Osteoblast (primary cell): Measurements from ENCODE around the gene KLKB1. TPM values are rescaled to one million over a fixed set of nuclear protein-coding genes. Genes with fewer than 3 reads are reported as not detected.
"Not testable (repeated sequence)": the region's sequence is repeated elsewhere in the genome, so short reads cannot be mapped to it uniquely, and the experiment has no call there.

Experiments used
- DNase-seq: peaks from one replicate; pipeline ENCODE4 v3.0.0; 2011; ENCODE audit warnings: low spot score, mixed read lengths; ENCODE audit not compliant: insufficient read length; ENCODE audit errors: missing footprints
- H2AFZ ChIP-seq: 2 replicates; pipeline ENCODE4 v1.6.0; 2011; ENCODE audit warnings: mild to moderate bottlenecking, low read length
- H3K27ac ChIP-seq: 2 replicates; pipeline ENCODE4 v1.5.1; 2011; ENCODE audit warnings: mild to moderate bottlenecking, low read depth, low read length, moderate library complexity
- H3K27me3 ChIP-seq: 2 replicates; pipeline ENCODE4 v1.6.0; 2012; ENCODE audit warnings: mild to moderate bottlenecking, control low read depth, inconsistent platforms, low read length, moderate library complexity; ENCODE audit not compliant: insufficient read depth
- H3K36me3 ChIP-seq: 2 replicates; pipeline ENCODE4 v1.5.1; 2011; ENCODE audit warnings: mild to moderate bottlenecking, low read length, control low read depth, moderate library complexity; ENCODE audit not compliant: insufficient read depth
- H3K4me1 ChIP-seq: 2 replicates; pipeline ENCODE4 v1.5.1; 2011; ENCODE audit warnings: mild to moderate bottlenecking, low read length, control low read depth, moderate library complexity; ENCODE audit not compliant: insufficient read depth
- H3K4me2 ChIP-seq: 2 replicates; pipeline ENCODE4 v1.6.0; 2011; ENCODE audit warnings: mild to moderate bottlenecking, low read length; ENCODE audit not compliant: insufficient read depth
- H3K4me3 ChIP-seq: fragments of 200-600 bp; sonication (generic); 3 replicates; pipeline ENCODE4 v1.5.1; 2012; ENCODE audit warnings: mild to moderate bottlenecking, low read length, inconsistent platforms; ENCODE audit not compliant: insufficient read depth
- H3K79me2 ChIP-seq: 2 replicates; pipeline ENCODE4 v1.6.0; 2012; ENCODE audit warnings: mild to moderate bottlenecking, low read length, control low read depth, inconsistent platforms; ENCODE audit not compliant: insufficient read depth
- H3K9me3 ChIP-seq: 2 replicates; pipeline ENCODE4 v1.5.1; 2011; ENCODE audit warnings: low read depth, low read length, control low read depth
- H4K20me1 ChIP-seq: 2 replicates; pipeline ENCODE4 v1.6.0; 2012; ENCODE audit warnings: mild to moderate bottlenecking, low read length, control low read depth; ENCODE audit not compliant: insufficient read depth
- CTCF ChIP-seq: IDR thresholded peaks from 2 replicates; pipeline ENCODE4 v1.5.1; 2011; ENCODE audit warnings: mild to moderate bottlenecking, low read depth, low read length, moderate library complexity; ENCODE audit errors: extremely low read depth
- total RNA-seq: library from RNA; depleted of rRNA; stranded (reverse); fragments of >200 nt; gene quantifications from 2 replicates; pipeline ENCODE4 v1.2.3, GENCODE V29; 2012

KLKB1 gene
- total RNA-seq, 1 donor: not detected

DNA sequence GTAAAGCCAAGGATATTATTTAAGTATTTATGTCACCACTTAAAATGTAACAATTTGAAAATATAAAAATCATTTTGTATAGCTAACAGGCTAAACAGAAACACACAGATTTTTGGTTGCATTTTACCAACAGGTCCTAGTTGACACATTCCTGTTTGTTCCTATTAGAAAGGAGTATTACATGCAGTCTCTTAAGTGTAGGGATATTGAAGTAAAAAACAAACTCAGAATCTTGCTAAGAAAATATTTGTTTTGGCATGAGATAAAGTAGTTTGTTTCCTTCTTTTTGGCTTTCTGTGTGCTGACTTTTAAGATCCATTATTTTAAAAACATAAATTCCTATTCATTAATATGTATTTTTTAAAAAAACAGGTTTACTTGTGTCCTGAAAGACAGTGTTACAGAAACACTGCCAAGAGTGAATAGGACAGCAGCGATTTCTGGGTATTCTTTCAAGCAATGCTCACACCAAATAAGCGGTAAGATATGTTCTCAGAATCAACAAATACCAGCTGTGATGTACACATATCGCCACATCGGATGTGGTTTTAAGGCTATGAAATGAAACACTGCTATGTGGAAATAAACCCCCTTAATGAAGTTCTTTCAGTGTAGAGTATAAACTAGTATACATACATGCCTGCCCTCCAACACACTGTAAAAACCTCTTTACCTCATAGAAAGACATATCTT, 45.5 kb downstream of the KLKB1 start:
- Histone ChIP-seq H3K27me3 (peaks cover 2% of the 10 kb centered on the region), H3K9me3 (no peaks in the 10 kb centered on the region), H3K4me2 (no peak overlapping the region), H4K20me1 (no peaks in the 10 kb centered on the region), H2AFZ (no peak overlapping the region), H3K27ac (no peak overlapping the region), H3K36me3 (no peaks in the 10 kb centered on the region), H3K4me3 (no peak overlapping the region), H3K4me1 (no peaks in the 10 kb centered on the region), H3K79me2 (no peaks in the 10 kb centered on the region)
- no peak for DNase-seq
- no peak for TF ChIP-seq CTCF

GRCh38 chr4:186273392-186273789, 46.1 kb downstream of the KLKB1 start:
- H3K36me3 ChIP-seq, H3K27me3 ChIP-seq, H3K4me1 ChIP-seq, H4K20me1 ChIP-seq, H3K4me3 ChIP-seq, H3K27ac ChIP-seq, DNase-seq, H3K9me3 ChIP-seq, H3K79me2 ChIP-seq, H2AFZ ChIP-seq, H3K4me2 ChIP-seq: not testable (repeated sequence)

- Histone ChIP-seq H3K27ac (no peak overlapping the region), H3K27me3 (no peaks in the 10 kb centered on the region), H3K4me3 (no peak overlapping the region), H3K4me1 (no peaks in the 10 kb centered on the region), H3K79me2 (no peaks in the 10 kb centered on the region), H4K20me1 (no peaks in the 10 kb centered on the region), H3K4me2 (no peak overlapping the region), H3K36me3 (no peaks in the 10 kb centered on the region), H2AFZ (no peak overlapping the region), H3K9me3 (no peaks in the 10 kb centered on the region)
- no peak for TF ChIP-seq CTCF
- no peak for DNase-seq
These were observed 56.0 kb downstream of the KLKB1 start for GRCh38 chr4:186283311-186283710.

- no peak for DNase-seq
- Histone ChIP-seq H3K36me3 (no peaks in the 10 kb centered on the region), H2AFZ (no peak overlapping the region), H4K20me1 (no peaks in the 10 kb centered on the region), H3K79me2 (no peaks in the 10 kb centered on the region), H3K4me3 (no peak overlapping the region), H3K4me2 (no peak overlapping the region), H3K27ac (no peak overlapping the region), H3K9me3 (no peaks in the 10 kb centered on the region), H3K27me3 (peaks cover 3% of the 10 kb centered on the region), H3K4me1 (no peaks in the 10 kb centered on the region)
- TF ChIP-seq CTCF: no peak
These were observed 57.8 kb downstream of the KLKB1 start for GRCh38 chr4:186285147-186285546.
